Fibroblast of upper back skin (primary cell): Measurements from ENCODE around the gene ATG7.

Experiments used
- DNase-seq: peaks from one replicate; pipeline ENCODE4 v3.0.0-alpha.2; 2013

ATG7 gene, protein sequence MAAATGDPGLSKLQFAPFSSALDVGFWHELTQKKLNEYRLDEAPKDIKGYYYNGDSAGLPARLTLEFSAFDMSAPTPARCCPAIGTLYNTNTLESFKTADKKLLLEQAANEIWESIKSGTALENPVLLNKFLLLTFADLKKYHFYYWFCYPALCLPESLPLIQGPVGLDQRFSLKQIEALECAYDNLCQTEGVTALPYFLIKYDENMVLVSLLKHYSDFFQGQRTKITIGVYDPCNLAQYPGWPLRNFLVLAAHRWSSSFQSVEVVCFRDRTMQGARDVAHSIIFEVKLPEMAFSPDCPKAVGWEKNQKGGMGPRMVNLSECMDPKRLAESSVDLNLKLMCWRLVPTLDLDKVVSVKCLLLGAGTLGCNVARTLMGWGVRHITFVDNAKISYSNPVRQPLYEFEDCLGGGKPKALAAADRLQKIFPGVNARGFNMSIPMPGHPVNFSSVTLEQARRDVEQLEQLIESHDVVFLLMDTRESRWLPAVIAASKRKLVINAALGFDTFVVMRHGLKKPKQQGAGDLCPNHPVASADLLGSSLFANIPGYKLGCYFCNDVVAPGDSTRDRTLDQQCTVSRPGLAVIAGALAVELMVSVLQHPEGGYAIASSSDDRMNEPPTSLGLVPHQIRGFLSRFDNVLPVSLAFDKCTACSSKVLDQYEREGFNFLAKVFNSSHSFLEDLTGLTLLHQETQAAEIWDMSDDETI

GRCh38 chr3:11271986-11272904 lies at the start of gene ATG7:
TSS of gene ATG7 (plus strand) at chr3:11272397. CDS start at chr3:11298696, 26,299 bp downstream.
- DNase-seq: peak; percentile 97

DNA sequence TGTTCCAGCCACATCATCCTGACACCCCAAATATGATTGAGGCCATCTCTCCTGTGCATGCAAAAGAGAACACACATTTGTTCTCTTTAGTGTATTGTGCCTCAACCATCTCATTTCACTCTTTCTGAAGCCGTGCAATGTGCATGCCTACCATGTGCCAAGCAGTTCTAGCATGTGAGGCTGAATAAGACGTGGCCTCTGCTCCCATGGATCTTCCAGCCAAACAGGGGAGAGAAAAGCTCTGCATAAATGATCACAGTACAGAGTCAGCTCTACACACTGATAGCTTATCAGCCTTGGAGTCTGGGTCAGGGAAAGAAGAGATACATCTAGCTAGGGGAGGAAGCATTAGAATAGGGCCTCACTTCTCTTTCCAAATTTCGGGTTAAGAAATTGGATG lies 48.2 kb upstream of the ATG7 start:
- DNase-seq: no peak

GRCh38 chr3:11224870-11225229 lies 47.3 kb upstream of the ATG7 start:
- DNase-seq: no peak

- no peak for DNase-seq
Observed at GRCh38 chr3:11226042-11226370, 46.2 kb upstream of the ATG7 start.

- no peak for DNase-seq
Observed at GRCh38 chr3:11228041-11228440, 44.2 kb upstream of the ATG7 start.

GRCh38 chr3:11230125-11230524 lies 42.1 kb upstream of the ATG7 start:
- DNase-seq: no peak

- DNase-seq: no peak
Observed at GRCh38 chr3:11230832-11231231, 41.4 kb upstream of the ATG7 start.

GRCh38 chr3:11235385-11235784 lies 36.8 kb upstream of the ATG7 start:
- DNase-seq: no peak

DNA sequence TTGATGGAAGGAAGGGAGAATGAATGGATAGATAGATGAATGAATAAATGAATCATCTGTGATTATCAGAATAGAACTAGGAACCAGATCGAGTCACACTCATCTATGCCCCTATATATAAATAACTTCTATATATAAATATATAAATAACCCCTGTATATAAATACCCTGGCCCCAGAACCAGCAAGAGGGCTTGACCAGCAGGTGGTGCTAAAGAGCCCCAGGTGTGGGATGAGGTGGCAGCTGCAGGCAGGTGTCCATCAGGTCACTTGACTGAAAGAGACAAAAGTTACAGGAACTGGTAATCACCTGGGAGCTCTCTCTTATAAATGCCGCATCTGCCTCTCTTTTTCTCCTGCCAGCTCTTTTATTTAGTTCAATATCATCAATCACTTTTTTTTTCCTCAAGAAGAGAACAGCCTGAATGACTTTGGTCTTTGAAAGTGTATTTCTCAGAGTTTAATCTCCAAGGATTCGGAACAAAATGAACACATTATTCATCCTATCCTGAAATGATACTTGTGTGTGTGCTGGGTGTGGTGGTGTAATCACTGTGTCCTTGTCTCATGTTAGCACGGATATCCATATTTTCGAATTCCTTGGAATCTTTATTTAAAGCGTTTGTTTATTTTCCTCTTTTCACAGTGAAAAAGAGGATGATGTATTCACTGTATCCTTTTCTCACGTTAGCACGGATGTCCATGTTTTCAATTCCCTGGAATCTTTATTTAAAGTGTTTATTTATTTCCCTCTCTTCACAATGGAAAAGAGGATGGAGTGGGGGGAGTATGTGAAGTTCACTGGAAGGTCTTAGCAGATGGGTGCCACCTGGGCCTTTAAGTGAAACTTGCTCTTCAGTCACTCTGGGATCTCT lies 35.4 kb upstream of the ATG7 start:
- peak; percentile 47 for DNase-seq

DNA sequence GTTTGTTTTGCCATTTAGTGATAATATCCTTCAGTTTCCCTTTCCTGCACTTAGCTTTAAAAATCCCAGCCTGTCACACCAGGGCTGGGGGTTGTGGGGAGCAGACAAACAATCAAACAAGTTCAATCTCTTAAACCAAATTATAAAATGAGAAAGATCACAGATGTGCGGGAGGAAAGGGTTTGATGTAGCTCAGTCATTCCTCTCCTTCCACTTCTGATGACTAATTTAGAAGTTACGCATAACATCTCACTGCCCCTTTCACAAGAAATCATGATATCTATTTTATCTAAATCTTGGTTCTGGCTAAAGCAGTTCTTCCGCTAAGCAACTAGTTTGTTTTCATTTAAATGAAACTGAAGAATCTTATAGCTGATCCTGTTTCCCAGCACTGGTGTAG lies 34.1 kb upstream of the ATG7 start:
- DNase-seq: peak; percentile 92

DNA sequence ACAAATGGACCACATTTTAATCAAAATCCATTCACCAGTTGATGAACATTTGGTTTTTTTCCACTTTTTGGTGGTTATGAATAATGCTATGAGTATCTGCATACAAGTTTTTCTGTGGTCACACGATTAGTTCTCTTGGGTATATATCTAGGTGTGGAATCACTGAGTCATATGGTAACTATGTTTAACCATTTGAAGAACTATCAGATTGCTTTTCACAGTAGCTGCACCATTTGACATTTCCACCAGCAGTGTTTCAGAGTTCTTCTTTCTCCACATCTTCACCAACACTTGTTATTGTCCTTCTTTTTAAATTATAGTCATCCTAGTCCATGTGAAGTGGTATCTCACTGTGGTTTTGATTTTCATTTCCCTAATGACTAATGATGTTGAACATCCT lies 33.3 kb upstream of the ATG7 start:
- peak; percentile 97 for DNase-seq

- DNase-seq: no peak
Observed at GRCh38 chr3:11239796-11240195, 32.4 kb upstream of the ATG7 start.

- no peak for DNase-seq
Observed at GRCh38 chr3:11240496-11240895, 31.7 kb upstream of the ATG7 start.

- DNase-seq: no peak
Observed at GRCh38 chr3:11244121-11244677, 28.0 kb upstream of the ATG7 start.

DNA sequence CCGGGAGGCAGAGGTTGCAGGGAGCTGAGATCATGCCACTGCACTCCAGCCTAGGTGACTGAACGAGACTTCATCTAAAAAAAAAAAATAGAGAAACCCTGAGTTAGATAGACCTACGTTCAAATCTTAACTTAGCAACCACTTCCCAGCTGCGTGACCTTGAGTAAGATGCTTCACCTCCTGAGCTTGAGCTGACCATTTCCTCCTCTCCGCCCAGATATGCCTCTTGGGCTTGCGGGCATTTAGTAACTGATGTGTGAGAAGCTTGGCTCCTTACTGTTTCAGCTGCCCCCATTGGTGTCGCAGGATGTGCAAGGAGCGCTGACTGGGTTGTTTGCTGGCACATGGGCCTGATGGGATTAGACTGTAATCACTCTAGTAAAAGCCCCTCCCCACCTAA lies 26.9 kb upstream of the ATG7 start:
- DNase-seq: no peak

GRCh38 chr3:11245827-11246662 lies 26.2 kb upstream of the ATG7 start:
- no peak for DNase-seq

- DNase-seq: no peak
Observed at GRCh38 chr3:11246663-11246970, 25.6 kb upstream of the ATG7 start.

DNA sequence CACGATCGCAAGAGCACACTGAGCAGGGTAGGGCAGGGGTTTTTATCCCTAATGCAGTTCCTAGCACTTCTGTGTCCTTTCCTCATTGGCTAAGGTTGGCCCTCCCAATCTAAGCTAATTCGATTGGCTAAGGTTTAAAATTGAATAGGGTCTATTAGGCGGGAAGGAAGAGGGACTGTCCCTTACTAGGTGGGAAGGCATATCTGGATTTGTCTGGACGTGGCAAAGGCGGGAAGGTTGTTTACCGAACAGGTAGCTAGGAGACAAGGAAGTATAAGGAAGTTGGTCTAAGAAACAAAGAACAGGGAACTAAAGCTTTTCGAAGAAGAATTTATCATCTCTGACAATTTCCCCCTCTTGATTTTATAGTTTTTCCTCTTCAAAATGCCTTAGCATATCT lies 24.8 kb upstream of the ATG7 start:
- DNase-seq: no peak

DNA sequence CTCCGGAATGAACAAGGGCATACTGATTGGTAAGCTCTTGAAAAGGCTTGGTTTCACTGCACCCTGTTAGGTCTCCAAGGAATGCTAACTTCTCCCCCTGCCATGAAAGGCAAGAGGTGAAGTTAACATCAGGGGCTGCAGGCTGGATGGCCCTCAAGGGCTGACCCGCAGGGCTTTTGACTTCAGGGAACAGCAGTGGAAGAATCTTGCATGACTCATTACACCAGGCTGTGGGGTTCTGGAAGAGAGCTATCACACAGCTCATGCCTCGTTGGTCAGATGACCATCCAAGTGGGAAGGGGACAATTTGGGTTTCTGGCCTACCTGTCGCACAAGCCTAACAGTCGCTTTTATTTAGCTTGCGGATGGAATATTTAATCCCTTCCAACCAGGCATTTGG lies 23.6 kb upstream of the ATG7 start:
- no peak for DNase-seq

DNA sequence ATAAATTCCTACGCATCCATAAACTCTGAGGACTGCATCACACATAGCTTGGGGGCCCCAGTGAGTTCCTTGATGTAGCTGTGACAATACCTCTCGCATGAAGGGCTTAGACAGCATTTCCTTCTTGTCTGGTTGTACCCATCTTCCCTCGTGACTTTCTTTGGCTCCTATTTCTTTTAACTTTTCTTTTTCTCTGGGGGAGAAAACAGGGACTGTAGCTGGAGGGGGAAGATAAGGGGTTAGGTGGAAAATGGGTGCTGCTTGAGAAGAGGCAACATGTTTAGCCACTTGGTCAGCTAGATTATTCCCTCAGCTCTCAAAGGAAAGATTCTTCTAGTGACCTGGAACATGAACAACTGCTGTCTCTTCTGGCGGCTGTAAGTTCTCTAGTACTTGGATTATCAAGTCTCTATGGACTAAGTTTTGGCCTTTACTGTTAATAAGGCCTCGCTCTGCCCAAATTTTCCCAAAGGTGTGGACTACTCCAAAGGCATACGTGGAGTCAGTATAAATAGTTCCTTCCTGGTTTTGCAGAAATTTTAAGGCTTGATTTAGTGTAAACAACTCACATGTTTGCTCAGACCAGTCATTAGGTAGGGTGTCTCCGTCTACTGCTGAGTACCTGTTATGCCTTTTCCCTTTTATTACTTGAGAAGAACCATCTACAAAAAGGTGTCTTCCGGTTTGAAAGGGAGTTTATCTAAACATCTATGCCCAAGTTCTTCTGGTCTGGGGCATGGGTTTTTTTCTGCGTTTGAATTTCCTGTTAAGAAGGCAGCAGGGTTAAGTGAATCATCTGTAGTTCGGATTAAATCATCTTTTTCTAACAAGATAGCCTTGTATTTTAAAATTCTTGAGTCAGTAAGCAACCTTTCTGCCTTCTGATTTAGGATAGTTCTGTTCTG lies 21.0 kb upstream of the ATG7 start:
- DNase-seq: no peak
